K562 (cell line): ENCODE data around the gene MCOLN2.

ENCODE experiments used
- NFATC3 ChIP-seq: fragments of 450-650 bp; IDR thresholded peaks from 2 replicates; pipeline ENCODE4 v1.6.1; 2017; ENCODE audit warnings: mild to moderate bottlenecking
- ZNF184 ChIP-seq: sonication (generic); formaldehyde crosslinking; IDR thresholded peaks from 2 replicates; pipeline ENCODE4 v1.5.0; 2020; ENCODE audit warnings: missing genetic modification reagents

DNA sequence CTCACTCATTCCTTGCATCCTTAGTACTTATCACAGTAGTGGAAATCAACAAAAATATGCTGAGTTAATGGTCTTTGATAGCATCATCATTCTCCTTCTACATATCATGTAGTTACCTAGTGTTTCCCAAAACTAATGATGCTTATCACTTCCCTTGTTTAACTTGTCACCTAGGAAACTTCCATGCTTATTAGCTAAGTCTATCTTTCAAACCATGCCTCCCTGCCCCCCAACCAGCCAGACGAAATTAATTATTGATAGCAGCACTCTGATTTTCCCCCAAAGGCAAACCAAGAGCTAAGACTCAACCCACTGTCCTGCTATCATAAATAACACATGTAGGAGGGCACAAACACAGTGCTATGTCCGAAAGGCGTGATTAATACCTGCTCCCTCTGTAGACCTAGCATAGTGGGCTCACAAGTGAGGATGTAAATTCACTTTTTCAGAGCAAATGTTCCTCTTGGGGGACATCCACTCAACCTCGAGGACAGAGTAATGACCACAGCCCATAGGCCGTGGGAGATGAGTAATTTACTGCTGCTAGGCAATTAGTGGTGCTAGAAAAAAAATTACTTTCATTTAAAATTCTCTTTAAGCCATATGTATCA is 78.1 kb downstream of the MCOLN2 start:
- TF ChIP-seq ZNF184 (CRISPR knock-in tag) (no peak), NFATC3 (no peak)
